ENCODE results near the gene EFCC1.

The EFCC1 gene

DNA sequence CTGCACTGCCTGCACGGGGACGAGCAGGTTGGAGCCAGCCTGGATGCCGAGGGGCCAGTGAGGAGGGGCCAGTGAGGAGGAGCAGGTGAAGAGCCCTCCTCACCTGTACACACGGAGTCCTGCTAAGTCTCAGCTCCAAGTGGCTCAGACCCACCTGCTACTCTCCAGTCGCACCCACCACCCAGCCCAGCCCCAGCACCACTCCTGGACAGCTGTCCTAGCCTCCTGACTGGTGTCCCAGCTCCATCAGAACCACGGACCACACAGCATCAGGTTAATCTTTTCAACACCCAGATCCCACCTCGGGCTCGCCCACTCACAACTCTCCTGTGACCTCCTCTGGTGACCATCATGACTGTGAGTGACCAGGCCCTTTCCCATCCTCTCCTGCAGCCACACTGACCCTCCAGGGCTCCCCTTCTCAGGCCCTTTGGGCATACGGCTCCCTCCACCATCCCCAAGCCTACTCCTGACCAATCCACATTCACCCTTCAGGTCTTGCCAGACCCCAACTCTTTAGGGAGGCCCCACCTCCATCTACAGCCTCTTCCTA, 13.8 kb downstream of the EFCC1 start:
- no peak for DNase-seq (ENCODE audit: low spot score)

DNA sequence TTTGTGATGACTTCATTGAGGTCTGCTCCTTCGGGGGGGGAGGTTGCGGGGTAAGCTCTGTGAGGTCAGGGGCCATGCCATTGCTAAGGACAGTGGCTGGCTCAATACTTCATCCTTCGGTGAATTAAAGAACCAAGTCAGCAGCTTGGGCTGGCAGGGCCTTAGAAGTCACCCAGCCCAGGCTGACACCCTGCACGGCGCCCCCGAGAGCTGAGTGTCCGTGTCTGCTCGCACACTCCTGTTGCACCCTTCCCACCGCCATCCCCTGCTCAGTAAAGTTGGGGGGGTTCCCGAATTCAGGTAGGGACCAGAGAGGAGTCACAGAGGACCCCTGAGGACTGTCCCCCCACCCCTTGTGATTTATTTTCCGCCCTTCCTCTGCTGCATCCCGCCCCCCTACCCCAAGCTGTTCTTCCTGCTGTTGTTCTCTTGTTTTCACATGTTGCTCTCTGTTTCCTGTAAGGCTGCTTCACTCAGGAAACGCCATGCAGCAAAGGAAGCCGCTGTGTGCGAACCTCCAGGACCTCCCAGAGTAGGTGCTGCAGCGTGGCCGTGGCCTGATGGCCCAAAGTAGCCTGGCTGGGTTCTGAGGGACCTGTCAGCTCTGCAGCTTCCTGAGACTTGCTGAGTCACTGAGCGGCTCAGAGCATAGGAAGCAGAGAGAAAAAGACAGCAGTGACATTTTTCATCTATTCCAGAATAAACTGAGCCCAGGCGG, 14.4 kb downstream of the EFCC1 start:
- DNase-seq (ENCODE audit: low spot score) = no peak

GRCh38 chr3:129016356-129016719, 15.2 kb downstream of the EFCC1 start:
- DNase-seq (ENCODE audit: low spot score) = no peak

GRCh38 chr3:129016720-129017483, 15.8 kb downstream of the EFCC1 start:
- no peak for DNase-seq (ENCODE audit: low spot score)

DNA sequence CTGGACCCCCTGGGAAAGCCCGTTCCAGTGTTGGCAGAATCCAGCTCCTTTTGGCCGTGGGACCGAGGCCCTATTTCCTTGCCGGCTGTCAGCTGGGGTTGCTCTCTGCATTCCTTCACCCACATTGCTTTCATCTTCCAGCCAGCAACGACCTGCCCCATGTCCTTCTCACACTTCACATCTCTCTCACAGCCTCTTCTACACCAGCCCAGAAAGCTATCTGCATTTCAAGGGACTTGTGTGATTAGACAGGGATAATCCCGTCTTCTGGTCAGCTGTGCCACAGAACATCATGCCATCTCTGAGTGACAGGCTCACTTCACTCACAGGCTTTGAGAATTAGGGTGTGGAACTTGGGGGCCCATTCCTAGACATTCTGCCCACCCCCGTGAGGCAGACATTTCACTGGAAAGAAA, 16.4 kb downstream of the EFCC1 start:
- no peak for DNase-seq (ENCODE audit: low spot score)

- no peak for DNase-seq (ENCODE audit: low spot score)
Measured at GRCh38 chr3:129018271-129018670, 17.2 kb downstream of the EFCC1 start.

GRCh38 chr3:129018751-129019150, 17.6 kb downstream of the EFCC1 start:
- no peak for DNase-seq (ENCODE audit: low spot score)

GRCh38 chr3:129019266-129019665, 18.2 kb downstream of the EFCC1 start:
- DNase-seq (ENCODE audit: low spot score) = no peak

GRCh38 chr3:129020691-129021090, 19.6 kb downstream of the EFCC1 start:
- DNase-seq (ENCODE audit: low spot score) = no peak

GRCh38 chr3:129021140-129021551, 20.0 kb downstream of the EFCC1 start:
- no peak for DNase-seq (ENCODE audit: low spot score)

GRCh38 chr3:129022114-129023007, 21.3 kb downstream of the EFCC1 start:
- no peak for DNase-seq (ENCODE audit: low spot score)

DNA sequence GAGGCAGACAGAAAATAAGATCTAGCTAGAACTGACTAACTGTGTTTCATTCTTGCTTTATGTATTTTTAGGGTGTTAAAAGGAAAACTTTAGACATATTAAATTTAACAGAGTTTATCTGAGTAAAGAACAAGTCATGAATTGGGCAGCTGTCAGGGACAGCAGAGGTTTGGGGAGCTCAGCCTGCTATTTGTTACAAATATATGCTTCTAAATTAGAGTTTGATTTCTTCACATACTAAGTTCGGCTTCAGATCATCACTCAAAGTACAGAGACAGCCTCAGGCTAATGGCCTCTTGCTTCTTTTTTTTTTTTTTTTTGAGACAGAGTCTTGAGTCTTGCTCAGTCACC, 21.9 kb downstream of the EFCC1 start:
- DNase-seq (ENCODE audit: low spot score) = no peak

GRCh38 chr3:129023909-129024308, 22.8 kb downstream of the EFCC1 start:
- DNase-seq (ENCODE audit: low spot score) = no peak

DNA sequence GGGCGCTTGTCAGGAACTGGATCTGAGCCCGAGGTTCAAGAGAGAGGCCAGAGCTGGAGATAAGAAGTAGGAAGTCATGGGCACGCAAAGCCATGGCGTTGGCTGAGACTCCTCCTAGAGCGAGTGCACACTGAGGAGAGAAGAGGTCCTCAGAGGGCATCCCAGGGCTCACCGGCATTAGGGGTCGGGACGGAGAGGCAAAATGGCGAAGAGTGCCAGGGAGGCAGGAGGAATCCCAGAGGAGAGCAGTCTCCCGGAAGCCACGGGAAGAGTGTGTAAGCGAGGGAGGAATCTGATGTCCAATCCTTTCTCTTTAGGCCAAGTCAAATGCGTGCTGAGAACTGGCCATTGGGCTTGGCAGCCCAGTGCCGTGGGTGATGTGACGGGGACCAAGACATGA, 24.0 kb downstream of the EFCC1 start:
- no peak for DNase-seq (ENCODE audit: low spot score)

- DNase-seq (ENCODE audit: low spot score) = no peak
Measured at GRCh38 chr3:129025691-129026435, 24.8 kb downstream of the EFCC1 start.

DNA sequence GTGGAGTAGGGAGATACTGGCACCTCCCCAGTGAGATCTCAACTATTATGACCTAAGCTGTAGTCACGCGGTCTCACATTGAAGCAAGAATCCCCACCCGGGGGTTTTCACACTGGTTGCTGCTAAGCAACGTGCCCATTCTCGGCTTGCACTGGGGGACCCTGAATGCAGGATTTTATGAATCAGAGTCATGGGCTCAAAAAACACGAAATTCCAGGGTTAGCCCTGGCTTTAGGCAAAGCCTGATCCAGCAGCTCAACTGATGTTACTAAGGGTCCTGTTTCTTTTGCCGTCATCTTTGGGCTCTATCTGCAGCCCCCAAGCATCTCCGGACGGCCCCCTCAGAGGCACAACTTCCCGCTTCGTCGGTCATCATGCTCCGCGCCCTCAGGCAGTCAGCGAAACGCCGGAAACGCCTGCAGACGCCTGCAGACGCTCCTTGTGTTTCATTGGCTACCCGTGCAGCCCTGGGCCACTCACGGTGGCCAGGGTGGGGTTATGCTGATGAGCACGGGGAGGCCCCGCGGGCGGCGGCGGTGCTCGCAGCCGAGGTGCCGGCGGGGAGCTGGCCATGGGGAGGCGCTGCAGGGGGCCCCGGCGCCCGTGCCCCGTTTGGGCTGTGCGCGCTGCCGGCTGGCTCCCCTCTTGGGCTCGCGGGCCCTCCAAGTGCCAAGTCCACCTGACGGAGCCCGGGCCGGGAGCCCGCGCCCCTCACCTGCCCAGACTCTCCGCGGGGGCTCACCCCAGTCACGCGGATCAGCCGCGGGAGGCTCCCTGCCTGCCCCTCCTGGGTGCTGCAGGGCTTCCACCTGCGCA, 25.8 kb downstream of the EFCC1 start:
- peak; percentile 72 for DNase-seq (ENCODE audit: low spot score)

DNA sequence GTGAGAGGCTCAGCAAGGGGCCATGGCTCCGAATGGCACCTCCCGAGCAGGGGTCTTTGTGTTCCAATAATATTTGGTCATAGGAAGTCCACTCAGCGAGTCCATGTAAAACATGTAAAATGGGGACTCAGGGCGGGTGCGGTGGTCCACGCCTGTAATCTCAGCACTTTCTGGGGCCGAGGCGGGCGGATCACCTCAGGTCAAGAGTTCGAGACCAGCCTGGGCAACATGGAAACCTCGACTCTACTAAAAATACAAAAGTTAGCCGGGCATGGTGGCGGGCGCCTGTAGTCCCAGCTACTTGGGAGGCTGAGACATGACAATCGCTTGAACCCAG, 26.4 kb downstream of the EFCC1 start:
- no peak for DNase-seq (ENCODE audit: low spot score)

DNA sequence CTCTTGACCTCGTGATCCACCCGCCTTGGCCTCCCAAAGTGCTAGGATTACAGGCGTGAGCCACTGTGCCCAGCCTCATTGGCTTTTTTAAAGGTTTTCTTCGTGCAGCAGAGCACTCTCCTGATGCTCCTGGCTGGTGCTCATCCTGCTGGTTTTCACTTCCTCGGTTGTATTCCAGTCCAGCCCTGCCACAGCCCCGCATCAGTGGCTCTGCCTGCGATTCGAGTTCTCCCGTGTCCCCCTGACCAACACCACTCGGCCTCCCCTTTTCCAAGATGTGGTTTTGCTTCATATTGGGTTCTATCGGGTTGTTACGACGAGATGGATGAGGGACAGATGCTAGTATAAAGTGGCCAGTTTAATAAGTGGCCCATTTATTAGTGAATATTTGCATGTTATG, 27.8 kb downstream of the EFCC1 start:
- DNase-seq (ENCODE audit: low spot score) = no peak

DNA sequence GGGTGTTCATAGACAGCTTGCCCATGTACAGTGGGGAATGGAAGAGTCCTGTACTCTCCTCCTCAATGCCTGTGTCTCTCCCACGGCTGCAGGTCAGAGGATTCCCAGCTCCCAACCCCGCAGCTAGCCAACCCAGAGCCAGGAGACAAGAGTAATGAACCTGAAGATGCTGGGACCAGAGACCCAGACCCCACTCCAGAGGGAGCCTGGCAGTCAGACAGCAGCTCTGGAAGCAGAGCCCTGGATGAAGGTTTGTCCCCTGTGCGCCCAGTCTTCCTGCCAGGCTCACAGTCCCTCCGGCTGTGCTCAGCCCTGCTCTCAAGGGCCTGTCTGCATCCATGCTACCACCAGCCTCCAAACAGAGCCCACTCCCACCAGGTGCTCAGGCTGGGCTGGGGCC, 29.5 kb downstream of the EFCC1 start:
- no peak for DNase-seq (ENCODE audit: low spot score)

DNA sequence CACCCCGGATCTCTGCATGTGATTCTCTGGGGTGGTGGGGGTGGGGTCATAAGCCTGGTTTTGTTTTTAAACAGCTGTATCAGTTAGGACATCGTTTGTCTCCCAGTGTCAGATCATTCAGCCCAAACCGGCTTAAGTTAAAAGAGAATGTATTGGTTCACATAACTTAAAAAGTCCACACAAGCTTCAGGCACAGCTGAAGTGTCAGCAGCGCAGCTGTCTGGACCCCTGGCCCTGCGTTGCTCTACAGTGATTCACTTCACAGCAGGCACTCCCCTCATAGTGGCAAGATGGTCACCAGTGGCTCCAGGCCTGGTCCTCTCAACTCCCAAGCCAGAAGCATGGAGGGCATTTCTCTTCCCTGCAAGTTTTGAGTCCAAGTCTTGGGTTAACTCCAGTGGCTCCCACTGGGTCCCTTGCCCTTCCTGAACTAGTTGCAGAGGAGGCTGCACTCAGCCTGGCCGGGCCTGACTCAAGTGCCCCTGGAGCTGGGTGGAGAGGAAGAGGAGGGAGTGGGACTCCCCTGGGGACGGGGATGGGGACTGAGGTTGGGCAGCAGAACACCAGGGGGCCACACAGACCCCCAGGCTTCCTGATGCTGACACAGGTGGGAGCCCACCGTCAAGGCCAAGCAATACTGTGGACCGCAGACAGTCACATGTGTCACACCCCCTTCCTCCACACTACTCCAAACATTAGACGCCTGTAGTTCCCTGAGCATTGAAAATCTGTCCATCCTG, 30.5 kb downstream of the EFCC1 start:
- no peak for DNase-seq (ENCODE audit: low spot score)

Data from putamen (tissue), 1 donor.